NCI-H2196 (cell line): Measurements from ENCODE around the gene CGB3.

Experiments
- DNase-seq: peaks from one replicate; lab custom pipeline; 2025; ENCODE audit not compliant: unreplicated experiment; lab: John Stamatoyannopoulos, UW

The CGB3 gene

DNA sequence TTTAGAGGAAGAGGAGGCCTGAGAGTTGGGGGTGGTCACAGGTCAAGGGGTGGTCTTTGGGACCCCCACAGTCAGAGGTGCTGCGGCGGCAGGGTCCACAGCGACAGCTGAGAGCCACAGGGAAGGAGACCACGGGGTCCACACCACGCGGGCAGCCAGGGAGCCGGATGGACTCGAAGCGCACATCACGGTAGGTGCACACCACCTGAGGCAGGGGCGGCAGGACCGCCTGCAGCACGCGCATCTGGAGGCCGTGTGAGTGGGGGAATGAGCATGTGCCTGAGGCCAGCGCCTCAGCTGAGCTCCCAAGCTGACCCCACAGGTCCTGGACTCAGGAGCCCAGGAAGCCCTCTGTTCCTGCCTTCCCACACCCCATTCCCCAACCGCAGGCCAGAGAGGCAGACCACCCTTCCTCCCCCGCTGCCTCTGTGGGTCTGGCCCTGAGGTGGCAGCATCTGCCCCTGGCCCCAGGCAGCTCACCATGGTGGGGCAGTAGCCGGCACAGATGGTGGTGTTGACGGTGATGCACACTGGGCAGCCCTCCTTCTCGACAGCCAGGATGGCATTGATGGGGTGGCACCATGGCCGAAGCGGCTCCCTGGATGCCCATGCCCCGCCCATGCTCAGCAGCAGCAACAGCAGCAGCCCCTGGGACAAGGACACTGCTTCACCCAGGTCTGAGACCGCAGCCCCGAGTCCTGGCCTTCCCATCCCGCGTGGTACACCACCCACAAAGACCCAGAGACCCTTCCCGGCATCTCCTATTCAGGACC is 7.9 kb downstream of the CGB3 start:
- DNase-seq = no peak

DNA sequence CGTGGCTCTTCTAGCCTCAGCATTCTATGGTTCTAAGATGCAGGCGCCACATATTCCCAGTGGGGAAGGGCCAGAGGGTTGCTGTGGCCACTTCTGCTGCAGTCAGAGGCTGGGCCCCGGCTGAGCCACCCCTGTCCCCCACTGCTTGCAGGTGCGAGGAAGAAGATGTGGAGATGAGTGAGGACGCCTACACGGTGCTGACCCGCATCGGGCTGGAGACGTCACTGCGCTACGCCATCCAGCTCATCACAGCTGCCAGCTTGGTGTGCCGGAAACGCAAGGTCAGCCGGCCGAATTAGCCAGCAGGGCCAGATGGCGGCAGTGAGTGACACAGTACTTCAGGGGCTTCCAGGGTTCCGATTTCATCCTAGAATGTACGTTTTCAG is 9.3 kb downstream of the CGB3 start:
- no peak for DNase-seq

DNA sequence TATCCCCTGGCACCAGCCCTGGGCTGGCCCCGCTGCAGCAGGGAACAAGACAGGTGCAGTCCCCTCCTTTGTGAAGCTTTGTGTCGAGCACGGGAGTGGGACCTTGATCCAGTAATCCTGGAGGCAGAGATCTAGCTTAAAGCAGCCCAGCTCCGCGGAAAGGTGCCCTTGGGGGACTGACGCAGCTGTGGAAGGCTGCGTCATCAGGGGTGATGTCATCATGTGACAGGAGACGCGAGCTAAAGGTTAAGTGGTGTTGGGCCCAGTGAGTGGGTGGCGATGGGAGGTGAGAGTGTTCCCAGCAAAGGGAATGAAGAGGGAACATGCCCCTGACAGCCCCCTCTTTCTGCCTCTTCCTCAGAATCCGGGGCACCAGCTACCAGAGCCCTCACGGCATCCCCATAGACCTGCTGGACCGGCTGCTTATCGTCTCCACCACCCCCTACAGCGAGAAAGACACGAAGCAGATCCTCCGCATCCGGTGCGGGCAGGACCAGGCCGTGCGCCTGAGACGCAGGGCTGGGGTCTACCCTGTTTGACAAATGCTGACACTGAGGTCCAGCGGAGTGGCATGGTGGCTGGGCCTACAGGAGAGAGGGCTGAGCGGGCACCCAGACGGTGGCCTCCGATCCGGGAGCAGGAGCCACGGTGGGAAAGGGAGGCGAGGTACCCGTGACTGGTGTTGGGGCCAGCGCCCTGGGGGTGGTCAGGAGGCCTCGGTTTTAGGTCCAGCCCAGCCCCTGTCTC is 9.8 kb downstream of the CGB3 start:
- DNase-seq = no peak

DNA sequence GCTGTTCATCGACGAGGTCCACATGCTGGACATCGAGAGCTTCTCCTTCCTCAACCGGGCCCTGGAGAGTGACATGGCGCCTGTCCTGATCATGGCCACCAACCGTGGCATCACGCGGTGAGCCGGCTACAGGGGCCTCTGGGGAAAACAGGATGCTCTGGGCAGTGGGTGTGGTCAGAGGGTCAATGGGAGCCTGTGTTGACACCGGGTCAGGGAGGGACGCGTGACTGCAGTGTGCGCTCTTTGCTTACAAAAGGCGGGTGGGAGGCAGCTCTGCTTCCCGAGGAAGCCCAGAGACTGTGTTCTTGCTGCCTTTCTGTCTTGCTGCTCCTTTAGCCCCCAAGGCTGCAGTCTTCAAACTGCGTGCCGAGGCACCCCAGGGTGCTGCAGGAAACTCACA is 12.9 kb downstream of the CGB3 start:
- no peak for DNase-seq

DNA sequence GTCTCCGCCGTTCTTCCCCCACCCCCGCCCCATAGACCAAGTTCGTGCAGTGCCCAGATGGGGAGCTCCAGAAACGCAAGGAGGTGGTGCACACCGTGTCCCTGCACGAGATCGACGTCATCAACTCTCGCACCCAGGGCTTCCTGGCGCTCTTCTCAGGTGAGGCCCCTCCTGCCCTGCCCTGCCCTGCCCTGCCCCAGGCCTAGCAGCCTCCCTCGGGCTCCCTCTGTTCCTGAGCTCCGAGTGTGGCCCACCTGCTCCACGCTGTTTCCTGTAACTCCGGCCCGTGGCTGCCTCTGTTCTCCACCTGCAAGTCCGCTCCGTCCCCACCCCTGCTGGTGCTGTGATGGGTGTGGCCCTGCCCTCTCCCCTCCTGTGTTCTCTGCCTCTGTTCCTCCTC is 13.7 kb downstream of the CGB3 start:
- DNase-seq = no peak

DNA sequence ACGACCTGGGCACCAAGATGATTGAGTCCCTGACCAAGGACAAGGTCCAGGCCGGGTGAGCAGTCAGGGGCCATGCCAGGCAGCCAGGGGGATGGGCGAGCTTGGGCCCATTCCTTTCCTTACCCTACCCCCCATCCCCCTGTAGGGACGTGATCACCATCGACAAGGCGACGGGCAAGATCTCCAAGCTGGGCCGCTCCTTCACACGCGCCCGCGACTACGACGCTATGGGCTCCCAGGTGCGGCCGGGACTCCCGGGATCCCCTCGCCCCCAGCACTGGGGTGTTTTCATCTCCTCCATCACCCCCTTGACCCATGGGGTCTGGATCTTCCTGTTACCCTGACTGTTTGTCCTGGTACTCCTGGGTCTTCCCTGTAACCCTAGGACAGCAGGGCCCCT is 14.3 kb downstream of the CGB3 start:
- DNase-seq = no peak

DNA sequence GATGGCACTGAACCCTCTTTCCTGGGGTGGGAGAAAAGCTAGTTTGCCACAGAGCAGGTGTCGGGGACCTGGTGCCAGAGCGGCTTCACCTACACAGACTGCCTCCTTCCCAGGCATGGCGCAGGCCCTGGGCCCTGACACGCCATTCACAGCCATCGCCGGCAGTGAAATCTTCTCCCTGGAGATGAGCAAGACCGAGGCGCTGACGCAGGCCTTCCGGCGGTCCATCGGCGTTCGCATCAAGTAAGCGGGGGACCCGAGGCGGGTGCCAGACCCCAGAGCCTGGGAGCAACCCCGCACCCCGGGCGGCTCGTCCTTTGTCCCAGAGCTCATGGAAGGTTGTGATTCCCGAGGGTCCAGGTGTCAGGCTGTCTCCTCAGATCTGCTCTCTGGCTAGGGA is 17.2 kb downstream of the CGB3 start:
- no peak for DNase-seq

DNA sequence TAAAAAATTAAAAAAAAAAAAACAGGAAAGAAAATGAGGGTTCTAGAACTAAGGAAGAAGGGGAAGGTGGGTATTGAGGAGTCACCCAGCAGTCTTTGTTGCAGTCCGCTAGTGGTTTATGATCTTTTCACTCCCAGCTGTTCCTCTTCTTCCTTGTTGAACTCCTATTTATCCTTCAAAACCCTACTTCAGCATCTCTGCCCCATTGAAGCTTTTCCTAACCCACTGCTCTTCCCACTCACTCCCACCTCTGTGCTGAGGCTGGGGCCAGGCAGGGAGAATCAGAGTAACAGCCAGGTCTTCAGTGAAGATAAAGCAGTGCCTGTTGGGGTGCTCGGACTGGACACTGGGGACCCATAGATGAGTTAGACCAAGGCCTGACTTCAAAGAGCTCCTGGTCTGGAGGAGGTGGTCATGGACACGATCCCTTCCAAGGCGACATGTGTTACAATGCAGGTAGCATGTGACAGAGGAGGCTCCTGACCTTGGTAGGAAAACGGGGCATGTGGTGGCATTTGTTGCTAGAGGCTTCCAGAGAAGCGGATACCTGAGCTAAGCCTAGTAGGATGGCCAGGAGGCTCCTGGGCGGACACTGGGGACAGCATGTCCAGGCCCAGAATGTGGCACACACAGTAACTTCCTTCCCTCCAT is 19.0 kb downstream of the CGB3 start:
- DNase-seq = no peak

DNA sequence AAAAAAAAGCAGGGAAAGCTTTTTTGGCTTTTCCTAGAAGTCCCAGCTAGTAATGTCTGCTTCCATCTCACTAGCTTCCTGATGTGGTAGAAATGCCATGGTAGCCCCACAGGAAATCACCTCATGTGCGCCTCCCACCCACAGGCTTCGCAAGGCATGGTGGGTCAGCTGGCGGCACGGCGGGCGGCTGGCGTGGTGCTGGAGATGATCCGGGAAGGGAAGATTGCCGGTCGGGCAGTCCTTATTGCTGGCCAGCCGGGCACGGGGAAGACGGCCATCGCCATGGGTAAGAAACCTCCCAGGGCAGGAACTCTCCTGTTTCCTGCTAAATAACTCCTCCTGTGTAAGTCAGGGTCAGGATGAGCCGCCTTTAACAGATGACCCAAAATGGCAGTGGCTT is 20.0 kb downstream of the CGB3 start:
- DNase-seq = no peak

DNA sequence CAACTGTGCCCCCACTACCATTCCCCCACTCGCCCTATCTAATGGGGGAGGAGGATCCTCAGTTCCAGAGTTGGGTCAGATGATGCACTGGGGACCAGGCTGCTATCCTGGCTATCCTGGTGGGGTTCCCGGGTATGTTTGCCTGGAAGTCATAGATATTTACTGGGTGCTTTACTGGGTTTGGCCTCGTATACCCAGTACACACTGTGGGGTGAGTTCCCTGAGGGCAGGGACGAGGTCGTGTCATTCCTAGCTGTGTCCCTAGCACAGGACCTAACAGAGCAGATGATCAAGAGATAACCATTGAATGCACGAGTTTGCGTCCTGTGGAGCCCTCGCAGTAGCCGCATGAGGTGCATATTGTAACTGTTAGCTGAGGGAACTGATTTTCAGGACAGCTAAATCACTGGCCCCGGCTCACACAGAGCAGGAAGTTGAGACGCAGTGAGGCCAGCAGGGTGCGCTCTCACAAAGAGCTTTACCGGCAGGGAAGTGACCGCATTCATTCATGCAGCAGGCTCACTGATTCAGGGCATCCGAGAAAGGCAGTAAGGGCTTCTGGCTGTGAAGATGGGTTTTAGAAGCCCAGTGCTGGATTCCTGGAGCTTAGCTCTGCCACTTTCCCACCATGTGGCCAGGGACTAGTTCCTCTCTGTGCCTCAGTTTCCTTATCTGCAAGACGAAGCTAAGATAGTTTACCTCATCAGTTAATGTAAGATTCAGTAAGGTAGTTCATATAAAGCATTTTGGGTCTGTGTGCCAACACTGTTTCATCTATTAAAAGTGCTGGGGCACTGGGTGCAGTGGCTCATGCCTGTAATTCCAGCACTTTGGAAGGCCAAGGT is 24.4 kb downstream of the CGB3 start:
- peak; percentile 39 for DNase-seq

DNA sequence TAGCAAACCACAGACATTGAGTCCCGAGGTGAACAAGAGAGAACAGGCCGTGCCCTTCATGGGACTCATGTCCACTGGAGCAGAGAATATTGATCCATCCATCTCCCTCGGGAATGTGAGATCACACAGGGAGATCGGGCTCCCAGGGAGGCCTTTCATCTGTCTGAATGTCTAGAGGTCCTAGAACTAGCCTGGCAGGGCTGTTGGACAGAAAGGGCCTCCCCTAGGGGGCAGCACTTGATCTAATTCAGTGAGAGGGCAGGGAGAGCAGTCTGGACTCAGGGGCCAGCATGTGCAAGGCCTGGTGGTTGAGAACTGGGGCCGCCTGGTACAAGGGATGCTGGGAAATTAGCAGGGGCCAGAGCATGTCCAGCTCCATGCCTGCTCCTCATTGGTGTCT is 26.2 kb downstream of the CGB3 start:
- DNase-seq = peak; percentile 78

DNA sequence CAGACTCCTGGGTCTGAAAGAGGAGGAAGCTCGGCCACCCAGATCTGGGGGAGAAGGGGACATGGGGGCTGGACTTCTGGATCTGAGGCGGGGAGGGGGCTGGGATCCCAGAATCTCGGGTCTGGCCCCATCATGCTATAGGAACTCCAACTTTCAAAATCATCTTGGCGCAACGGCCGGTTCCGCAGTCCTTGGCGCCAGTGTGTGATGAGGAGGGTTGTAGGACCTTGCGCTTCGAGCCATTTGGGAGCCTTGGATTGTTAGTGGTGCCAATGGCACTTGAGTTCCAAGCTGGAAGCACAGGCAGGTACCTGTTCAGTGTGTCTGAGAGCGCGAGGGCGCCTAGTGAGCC is 30.1 kb downstream of the CGB3 start:
- DNase-seq = no peak

DNA sequence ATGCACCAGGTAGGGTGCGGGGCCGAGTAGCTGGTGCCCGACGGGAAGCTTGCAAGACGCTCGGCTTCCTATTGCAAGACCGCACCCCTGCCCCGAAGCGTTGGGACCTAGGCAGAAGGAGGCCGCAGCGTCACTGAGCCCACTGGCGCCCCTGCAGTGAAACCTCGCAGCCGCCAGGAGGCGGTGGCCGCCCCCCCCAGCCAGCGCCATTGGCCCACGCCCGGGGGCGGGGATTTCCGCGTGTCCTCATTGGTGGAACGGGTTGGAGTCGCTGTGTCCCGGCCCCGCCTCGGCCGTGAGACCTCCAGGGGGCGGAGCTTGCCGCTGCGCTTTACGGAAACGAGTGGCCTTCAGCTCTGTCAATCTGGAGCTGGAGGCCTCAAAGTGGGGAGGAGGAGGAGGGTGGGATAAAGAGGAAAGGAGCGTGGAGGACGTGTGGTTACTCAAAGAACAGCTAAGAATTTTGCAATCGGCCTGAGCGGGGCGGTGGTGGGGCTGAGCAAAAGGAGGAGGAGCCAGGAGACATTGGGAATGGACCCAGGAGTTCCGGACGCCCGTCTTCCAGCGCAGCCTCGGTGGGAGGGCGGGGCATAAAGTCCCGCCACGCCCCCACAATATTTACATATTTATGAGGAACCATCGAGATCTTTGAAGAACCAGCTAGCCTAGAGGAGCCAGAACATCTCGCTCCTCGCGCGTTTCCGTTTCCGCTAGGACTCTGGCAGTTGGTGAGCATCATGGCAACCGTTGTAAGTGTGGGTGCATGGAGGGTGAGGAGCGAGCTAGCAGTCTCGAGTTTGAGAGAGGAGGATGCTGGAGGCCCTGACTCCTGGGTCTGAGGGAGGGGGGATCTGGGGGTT is 30.7 kb downstream of the CGB3 start, which contains the start of the genes GYS1 and RUVBL2:
Gene GYS1 (minus strand): TSS at position 135 of the 860 bp plus-strand sequence. CDS start 197 bp downstream, outside the sequence.
Gene RUVBL2 (plus strand): TSS at position 713 of the 860 bp plus-strand sequence. CDS start 25 bp downstream, at position 738.
- peak; percentile 99 for DNase-seq

DNA sequence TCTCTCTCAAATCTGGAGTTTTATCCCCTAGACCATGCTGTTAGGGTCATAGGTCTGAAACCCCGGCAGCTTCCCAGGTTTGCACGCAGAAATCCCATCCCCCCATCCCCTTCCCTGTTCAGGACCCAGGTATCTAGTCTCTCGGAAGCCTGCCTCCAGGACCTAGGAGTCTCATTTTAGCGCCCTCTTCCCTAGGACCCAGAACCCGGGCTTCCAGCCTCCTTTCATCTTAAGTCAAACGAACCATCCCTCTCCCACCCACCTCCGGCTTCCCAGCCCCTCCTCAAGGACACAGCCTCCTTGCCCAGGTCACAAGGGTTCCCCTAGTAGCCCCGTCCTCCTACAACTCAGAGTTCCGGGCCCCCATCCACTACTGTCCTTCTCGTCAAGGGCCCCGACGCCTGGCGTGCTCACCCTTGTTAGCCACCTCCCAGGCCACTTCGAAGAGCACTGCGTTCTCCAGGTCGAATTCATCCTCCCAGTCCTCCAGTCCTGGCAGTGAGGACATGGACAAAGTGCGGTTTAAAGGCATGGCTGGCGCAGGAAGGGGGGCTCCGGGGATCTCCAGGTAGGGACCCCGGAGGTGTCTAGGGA is 31.5 kb downstream of the CGB3 start:
- DNase-seq = no peak

DNA sequence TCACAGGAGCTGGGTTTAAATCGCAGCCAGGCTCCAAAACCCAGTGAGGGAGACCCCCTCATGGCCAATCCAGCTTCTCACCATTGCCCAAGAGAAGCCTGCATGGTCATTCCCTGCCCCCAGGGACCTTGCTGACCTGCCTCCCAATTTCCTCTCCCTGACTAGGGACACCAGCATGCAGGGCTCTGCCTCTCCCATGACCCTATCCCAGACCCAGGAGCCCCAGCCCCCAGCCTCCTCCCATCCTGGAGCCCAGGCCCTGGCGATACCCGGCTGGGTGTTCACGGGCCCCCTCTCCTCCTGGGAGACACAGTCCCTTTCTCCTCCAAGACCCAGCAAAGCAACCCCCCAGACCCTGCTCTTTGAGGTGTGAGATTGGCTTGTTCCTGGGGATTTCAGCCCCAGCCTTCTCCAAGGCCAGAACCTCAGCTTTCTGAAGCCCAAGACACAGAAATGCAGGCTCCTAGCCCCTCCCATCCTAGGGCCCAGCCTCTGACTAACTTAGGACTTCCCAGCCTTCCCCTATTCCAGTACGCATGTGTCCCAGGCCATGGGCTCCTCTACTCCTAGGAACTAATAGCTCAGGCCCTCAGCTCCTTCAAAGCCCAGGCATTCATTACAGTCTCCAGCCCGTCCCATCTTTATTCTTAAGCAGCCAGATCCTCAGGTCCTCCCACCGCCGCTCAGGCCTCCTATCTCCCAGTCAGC is 32.1 kb downstream of the CGB3 start:
- no peak for DNase-seq

DNA sequence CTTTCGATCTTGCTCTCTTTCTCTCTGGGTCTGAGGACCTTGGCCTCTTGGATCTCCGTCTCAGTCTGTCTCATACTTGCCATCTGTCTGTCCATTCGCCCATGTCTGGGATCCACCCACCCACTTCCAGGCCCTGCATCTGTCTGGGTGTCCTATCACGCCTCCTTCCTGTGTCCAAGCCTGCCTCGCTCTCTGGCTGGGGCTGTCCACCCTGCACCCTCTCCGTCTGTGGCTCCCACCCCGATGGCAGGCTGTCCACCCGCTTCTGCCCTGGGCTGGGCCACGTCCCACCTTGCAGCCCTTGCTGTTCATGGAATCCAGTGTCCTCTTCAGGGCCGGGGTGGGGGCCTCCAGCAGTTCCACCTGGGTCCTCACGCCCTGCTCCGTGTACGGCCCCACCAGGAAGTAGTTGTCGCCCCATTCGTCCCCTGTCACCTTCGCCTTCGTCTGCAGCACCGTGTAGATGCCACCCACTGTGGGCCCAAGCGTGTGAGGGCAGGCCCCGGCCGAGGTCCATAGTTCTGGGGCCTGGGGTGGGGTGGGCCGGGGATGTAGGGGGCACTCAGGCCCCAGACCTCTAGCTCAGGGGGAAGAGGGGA is 33.0 kb downstream of the CGB3 start:
- no peak for DNase-seq

DNA sequence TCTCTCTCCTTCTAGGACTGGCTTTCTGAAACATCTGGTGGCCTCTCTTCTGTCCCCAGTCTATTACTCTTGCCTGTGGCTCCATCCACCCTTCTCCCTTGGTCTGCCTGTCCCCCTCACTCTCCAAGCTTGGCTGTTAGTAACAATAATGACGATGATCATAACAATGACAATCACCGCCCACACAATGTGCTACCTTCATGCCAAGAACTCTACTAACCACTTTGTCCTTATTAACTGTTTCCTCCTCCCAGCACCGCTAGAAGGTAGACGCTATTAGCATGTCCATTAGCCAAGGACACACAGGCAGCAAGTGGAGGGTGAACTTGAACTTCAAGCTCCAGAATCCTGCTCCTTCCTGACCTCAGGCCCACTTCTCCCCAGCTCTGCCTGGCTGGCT is 33.7 kb downstream of the CGB3 start:
- no peak for DNase-seq

DNA sequence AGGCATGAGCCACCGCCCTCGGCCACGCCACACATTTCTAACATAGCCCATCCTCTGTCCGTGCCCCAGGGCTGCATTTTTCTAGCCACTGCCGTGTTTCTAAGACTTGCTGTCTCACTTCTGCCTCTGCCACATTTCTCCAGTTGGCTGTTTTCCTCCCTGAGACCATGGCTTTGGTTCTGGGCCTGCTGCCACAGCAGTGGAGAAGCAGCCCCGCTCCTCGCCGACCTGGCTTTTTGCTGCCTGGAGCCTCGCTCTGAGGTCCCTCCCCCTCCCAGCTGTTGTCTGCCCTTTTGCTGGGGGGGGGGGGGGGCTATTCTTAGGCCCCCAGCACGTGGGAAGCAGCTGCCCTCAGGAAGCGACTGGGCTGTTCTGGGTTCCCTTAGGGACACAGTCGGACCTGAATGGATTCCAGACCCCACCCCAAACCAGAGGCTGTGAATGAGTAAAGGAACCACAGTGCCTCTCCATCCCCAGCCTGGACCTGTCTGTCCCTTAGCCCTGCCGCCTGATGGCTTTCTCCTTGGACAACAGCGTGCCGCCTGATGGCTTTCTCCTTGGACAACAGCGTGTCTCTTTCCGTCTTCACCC is 34.3 kb downstream of the CGB3 start:
- no peak for DNase-seq
